NB4 (cell line): Measurements from ENCODE around the gene MRPL58.
"Not testable (repeated sequence)": the region's sequence is repeated elsewhere in the genome, so short reads cannot be mapped to it uniquely, and the experiment has no call there.

Source experiments
- DNase-seq: peaks from one replicate; pipeline ENCODE4 v3.0.0; 2010; ENCODE audit warnings: low read depth
- H3K4me3 ChIP-seq: one replicate; pipeline ENCODE4 v1.5.1; 2011; ENCODE audit warnings: mild to moderate bottlenecking, low read depth, low read length, moderate library complexity
- MYC ChIP-seq: IDR thresholded peaks from 2 replicates; pipeline ENCODE4 v1.6.1; 2011; ENCODE audit warnings: low read depth, low read length
- POLR2A ChIP-seq: IDR thresholded peaks from 2 replicates; pipeline ENCODE4 v1.6.1; 2011; ENCODE audit warnings: mild to moderate bottlenecking; ENCODE audit not compliant: insufficient read length; ENCODE audit errors: extremely low read depth
- TF ChIP-seq, protein P1 (sequence below): IDR thresholded peaks from one replicate; pipeline ENCODE4 v1.5.1; 2012; ENCODE audit warnings: low read depth, low read length
- TF ChIP-seq, protein P2 (sequence below): IDR thresholded peaks from 2 replicates; pipeline ENCODE4 v1.6.1; 2011; ENCODE audit warnings: low read depth, low read length

The MRPL58 gene

DNA sequence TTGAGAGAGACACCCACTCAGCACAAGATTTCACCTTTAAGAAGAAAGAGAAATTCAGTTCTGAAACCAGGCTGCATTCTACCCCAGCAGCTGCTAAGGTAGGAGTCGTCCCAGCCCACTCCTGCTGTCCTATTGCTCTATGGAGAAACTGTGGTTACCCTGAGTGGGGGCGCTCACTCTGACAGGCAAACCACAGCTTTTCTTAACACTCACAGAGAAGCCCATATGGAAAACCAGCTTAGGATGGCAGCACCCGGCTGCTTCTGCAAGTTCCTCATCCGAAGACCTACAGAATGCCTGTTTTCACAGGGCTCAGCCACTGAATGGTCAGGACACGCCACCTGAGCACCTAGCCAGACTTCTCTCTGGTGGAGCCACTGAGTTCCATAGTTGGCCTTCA lies 26.8 kb downstream of the MRPL58 start:
- DNase-seq: peak; percentile 61
- TF ChIP-seq MYC: no peak
- TF ChIP-seq, protein P1, sequence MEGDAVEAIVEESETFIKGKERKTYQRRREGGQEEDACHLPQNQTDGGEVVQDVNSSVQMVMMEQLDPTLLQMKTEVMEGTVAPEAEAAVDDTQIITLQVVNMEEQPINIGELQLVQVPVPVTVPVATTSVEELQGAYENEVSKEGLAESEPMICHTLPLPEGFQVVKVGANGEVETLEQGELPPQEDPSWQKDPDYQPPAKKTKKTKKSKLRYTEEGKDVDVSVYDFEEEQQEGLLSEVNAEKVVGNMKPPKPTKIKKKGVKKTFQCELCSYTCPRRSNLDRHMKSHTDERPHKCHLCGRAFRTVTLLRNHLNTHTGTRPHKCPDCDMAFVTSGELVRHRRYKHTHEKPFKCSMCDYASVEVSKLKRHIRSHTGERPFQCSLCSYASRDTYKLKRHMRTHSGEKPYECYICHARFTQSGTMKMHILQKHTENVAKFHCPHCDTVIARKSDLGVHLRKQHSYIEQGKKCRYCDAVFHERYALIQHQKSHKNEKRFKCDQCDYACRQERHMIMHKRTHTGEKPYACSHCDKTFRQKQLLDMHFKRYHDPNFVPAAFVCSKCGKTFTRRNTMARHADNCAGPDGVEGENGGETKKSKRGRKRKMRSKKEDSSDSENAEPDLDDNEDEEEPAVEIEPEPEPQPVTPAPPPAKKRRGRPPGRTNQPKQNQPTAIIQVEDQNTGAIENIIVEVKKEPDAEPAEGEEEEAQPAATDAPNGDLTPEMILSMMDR: no peak
- TF ChIP-seq POLR2A: no peak
- TF ChIP-seq, protein P2, sequence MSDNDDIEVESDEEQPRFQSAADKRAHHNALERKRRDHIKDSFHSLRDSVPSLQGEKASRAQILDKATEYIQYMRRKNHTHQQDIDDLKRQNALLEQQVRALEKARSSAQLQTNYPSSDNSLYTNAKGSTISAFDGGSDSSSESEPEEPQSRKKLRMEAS: no peak
- H3K4me3 ChIP-seq: no peak overlapping the region

DNA sequence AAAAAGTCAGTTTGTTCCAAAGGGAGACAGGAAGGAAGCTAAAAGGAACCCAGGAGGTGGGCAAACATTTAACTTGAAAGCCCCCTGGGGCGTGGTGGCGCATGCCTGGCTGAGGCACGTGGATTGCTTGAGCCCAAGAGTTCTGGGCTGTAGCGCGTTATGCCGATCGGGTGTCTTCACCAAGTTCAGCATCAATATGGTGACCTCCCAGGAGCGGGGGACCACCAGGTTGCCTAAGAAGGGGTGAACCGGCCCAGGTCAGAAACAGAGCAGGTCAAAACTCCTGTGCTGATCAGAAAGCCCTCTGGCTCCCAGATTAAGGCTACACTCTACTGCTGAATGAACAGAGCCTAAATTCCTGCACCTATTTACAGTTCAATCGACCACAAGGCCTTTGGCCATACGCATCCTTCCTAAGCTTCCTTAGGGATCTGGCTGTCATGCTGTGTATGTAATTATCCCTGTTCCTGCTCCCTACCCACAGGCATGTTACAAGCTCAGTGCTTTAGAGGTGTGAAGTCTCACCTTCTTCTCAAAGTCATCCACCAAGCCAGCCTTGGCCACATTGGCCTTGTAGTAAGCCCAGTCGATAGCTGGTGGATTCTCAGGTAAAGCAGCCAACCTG lies 29.3 kb downstream of the MRPL58 start:
- TF ChIP-seq POLR2A (no peak), MYC (no peak)
- TF ChIP-seq, protein P1: no peak
- TF ChIP-seq, protein P2: no peak
- no peak for DNase-seq
- no peak overlapping the region for H3K4me3 ChIP-seq

DNA sequence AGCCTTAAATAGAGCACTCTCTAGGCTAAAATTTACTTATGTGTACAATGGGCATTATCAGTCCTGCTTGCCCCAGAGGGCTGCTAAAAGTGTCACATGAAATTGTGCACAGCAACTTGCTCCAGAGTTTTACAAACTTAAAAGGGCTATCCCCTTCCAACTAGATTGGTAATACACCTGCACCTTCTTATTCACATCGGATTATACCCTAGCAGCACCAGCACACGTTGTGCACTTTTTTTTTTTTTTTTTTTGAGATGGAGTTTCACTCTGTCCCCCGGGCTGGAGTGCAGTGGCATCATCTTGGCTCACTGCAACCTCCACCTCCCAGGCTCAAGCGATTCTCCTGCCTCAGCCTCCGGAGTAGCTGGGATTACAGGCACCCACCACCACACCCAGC lies 31.3 kb downstream of the MRPL58 start:
- not testable (repeated sequence) for DNase-seq, H3K4me3 ChIP-seq

DNA sequence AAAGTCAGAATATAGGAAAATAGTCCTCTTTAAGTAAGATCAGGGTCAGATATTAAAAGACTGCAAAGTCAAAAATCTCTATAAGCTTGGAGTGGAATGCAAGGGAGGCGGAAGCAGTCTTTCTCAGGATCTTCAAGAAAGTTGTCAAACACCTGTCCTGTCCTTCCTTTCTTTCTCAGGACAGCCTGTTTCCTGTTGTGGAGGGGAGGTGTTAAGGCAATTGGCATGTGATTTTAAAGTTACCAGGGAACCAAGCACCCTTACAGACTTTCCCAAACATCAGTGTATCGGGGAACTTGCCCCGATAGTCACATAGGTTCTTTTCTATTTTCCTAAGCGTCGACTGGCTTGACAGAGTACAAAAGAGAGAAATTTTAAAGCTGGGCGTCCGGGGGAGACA lies 32.2 kb downstream of the MRPL58 start:
- no peak overlapping the region for H3K4me3 ChIP-seq
- TF ChIP-seq MYC (no peak), POLR2A (no peak)
- TF ChIP-seq, protein P2: no peak
- TF ChIP-seq, protein P1: no peak
- no peak for DNase-seq

DNA sequence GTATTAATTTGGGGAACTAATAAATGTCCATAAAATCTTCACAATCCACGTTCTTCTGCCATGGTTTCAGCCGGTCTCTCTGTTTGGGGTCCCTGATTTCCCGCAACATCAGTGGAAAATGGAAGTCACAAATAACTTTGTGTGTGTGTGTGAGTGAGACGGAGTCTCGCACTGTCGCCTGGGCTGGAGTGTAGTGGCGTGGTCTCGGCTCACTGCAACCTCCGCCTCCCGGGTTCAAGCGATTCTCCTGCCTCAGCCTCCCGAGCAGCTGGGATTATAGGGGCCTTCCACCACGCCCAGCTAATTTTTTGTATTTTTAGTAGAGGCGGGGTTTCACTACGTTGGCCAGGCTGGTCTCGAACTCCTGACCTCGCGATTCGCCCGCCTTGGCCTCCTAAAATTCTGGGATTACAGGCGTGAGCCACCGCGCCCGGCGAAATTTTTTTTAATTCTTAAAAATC lies 33.5 kb downstream of the MRPL58 start:
- peak overlapping the region; percentile 89 for H3K4me3 ChIP-seq
- not testable (repeated sequence) for DNase-seq

DNA sequence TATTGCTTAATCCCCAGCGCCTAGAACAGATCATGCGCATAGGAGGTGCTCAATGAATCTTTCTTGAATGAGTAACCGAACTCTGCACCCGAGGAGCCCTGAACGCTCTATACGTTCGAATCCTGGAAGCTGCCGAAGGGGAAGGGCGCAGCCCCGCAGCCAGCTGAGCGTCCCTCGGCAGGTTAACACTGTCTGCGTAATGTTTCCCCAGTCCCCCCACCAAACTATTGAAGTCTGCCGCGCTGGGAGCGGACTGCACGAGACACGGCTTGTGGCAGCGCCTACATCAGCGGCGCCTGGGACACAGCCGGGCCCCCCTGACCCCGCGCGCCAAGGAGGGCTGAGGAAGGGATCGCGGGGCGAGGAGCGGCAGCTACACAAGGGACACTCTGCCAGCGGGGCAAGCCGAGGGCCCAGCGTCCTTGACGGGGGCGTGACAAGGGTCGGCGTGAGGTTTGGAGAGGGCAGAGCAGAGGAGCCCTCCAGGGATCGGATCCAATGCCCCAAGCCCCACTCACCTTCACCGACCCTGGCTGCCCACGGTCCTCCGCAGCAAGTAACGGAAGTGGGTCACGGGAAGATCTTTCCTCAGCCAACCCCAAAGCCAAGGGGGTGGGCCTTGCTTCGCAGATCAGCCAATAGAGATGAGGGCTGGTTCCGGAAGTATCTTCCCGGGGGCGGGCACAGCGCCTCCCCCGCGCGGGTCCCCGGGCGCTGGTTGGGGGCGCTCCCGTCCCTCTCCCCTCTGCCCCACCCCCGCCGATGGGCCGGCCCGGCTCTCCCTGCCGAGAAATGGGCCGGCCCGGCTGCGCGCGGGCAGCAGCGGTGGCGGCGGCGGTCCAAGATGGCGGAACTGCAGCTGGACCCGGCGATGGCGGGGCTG lies 34.2 kb downstream of the MRPL58 start, which contains the start of the genes ATP5PD and KCTD2:
Gene ATP5PD, minus strand, starts transcription at position 563 of the 883 bp plus-strand sequence. CDS start 4,319 bp downstream, outside the sequence.
Gene KCTD2, plus strand, starts transcription at position 819 of the 883 bp plus-strand sequence. Its CDS starts 26 bp downstream, at position 845.
- H3K4me3 ChIP-seq: peak within 1 kb of the TSS; percentile 89

More for the DNA sequence above, 34.2 kb downstream of the MRPL58 start, which contains the start of the genes ATP5PD and KCTD2:
- TF ChIP-seq, protein P1: no peak
- peak; percentile 95 for TF ChIP-seq POLR2A
- peak; percentile 97 for DNase-seq
